Keratinocyte (primary cell): Measurements from ENCODE around the gene UPK1B. TPM values are rescaled to one million over a fixed set of nuclear protein-coding genes. Genes with fewer than 3 reads are reported as not detected.

ENCODE experiments used
- polyA plus RNA-seq, 5 experiments: library from polyadenylated mRNA; depleted of rRNA in 3 of 5; stranded (reverse) in 3 of 5; stranded (forward) in 1 of 5; unstranded in 1 of 5; fragments of >200 nt; gene quantifications; 1 replicate in 1 of 5; 2 replicates in 3 of 5; 3 replicates in 1 of 5; pipeline versions ENCODE4 v1.2.1 to v1.2.3, GENCODE V29; 2011 to 2012; ENCODE audit warnings: missing spikeins in 2 of 5, low read depth in 1 of 5, low replicate concordance in 1 of 5

UPK1B gene
- polyA plus RNA-seq, 1 donor (not counting 4 experiments of a cell fraction or from before 2014, with no cell fraction given): 54.6 TPM

Other genes starting within 250 kb of the UPK1B start
- 0.25 to 0.85 TPM (median 0.68 TPM) in 3 replicates for gene IGSF11, start 138.8 kb upstream of the UPK1B start, polyA plus RNA-seq
- gene TEX55, start 27.4 kb upstream of the UPK1B start, polyA plus RNA-seq: not detected in 3 replicates
- gene B4GALT4, start 67.3 kb downstream of the UPK1B start, polyA plus RNA-seq: 26.0 to 43.3 TPM (median 29.4 TPM) in 3 replicates
- gene ARHGAP31, start 120.8 kb downstream of the UPK1B start, polyA plus RNA-seq: 3.0 to 4.8 TPM (median 3.5 TPM) in 3 replicates